GM12865 (cell line): ENCODE data around the gene PDS5A.
A peak's percentile ranks its signal among the peaks of the same experiment; 100 is the strongest.
"Not testable (repeated sequence)": the region's sequence is repeated elsewhere in the genome, so short reads cannot be mapped to it uniquely, and the experiment has no call there.

Experiments used
- DNase-seq: peaks from one replicate; pipeline ENCODE4 v3.0.0; 2010; ENCODE audit warnings: low read depth
- H3K4me3 ChIP-seq: 2 replicates; pipeline ENCODE4 v1.5.1; 2011; ENCODE audit warnings: mild to moderate bottlenecking, low read depth, low read length, control low read depth
- TF ChIP-seq, protein P1 (sequence below): IDR thresholded peaks from 2 replicates; pipeline ENCODE4 v1.5.1; 2011; ENCODE audit warnings: low read length, control low read depth, low read depth, inconsistent platforms; ENCODE audit not compliant: insufficient read depth; ENCODE audit errors: missing control alignments

PDS5A gene

DNA sequence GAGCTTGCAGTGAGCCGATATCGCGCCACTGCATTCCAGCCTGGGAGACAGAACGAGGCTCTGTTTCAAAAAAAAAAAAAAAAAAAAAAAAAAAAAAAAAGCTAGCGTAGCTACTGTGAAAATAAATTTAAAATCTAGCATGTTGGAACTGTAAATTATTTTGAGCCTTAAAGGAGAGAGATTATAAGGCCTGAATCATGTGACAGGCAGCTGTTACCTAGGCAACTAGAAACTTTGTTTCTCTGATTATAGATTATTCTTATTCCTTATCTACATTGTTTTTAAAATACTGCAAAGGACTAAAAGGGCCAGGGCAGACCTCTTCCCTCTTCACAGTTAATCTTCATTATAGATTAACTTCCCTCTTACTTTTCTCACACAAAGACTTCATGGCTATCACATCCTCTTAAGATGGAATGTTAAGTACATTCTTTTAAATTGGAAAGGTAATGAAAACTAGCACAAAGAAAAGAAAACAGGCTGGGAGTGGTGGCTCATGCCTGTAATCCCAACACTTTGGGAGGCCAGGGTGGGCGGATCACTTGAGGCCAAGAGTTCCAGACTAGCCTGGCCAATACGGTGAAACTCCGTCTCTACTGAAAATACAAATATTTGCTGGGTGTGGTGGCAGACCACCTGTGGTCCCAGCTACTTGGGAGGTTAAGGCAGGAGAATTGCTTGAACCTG lies 21.1 kb upstream of the PDS5A start:
- TF ChIP-seq, protein P1, sequence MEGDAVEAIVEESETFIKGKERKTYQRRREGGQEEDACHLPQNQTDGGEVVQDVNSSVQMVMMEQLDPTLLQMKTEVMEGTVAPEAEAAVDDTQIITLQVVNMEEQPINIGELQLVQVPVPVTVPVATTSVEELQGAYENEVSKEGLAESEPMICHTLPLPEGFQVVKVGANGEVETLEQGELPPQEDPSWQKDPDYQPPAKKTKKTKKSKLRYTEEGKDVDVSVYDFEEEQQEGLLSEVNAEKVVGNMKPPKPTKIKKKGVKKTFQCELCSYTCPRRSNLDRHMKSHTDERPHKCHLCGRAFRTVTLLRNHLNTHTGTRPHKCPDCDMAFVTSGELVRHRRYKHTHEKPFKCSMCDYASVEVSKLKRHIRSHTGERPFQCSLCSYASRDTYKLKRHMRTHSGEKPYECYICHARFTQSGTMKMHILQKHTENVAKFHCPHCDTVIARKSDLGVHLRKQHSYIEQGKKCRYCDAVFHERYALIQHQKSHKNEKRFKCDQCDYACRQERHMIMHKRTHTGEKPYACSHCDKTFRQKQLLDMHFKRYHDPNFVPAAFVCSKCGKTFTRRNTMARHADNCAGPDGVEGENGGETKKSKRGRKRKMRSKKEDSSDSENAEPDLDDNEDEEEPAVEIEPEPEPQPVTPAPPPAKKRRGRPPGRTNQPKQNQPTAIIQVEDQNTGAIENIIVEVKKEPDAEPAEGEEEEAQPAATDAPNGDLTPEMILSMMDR = no peak
- DNase-seq = no peak
- H3K4me3 ChIP-seq = no peak overlapping the region

DNA sequence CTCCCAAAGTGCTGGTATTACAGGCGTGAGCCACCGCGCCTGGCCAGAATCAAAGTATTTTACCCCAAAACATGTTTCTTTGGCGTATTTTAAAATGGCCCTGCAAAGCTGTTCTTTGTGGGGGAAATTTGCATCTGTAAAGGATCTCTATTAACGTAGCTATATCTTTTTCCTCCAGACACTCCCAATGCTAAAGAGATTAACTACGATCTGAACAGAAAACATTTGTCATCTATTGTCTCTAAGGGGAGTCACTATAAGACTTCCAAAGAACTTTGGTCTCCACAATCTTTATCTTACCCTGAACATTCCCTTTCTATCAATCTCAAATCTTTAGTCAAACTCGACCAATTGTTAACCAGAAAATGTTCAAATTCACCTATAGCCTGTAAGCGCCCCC lies 19.1 kb upstream of the PDS5A start:
- no peak for DNase-seq
- H3K4me3 ChIP-seq = no peak overlapping the region
- TF ChIP-seq, protein P1 = no peak

DNA sequence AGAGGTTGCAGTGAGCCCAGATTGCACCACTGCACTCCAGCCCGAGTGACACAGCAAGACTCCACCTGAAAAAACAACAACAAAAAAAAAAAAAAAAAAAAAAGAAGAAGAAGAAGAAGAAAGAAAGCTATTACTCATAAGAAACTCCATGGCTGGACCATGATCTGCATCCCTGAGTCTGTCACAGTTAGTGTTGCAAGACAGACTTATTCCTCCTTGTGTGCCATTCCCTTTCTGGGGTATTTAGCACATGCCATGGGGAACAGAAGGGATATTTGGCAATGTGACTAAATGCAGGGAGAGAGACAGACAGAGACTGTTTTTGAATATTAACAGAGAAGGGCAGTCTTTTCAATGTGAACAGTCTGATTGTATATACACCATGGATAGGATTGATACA lies 16.7 kb upstream of the PDS5A start:
- DNase-seq = no peak
- TF ChIP-seq, protein P1 = no peak
- H3K4me3 ChIP-seq = no peak overlapping the region

DNA sequence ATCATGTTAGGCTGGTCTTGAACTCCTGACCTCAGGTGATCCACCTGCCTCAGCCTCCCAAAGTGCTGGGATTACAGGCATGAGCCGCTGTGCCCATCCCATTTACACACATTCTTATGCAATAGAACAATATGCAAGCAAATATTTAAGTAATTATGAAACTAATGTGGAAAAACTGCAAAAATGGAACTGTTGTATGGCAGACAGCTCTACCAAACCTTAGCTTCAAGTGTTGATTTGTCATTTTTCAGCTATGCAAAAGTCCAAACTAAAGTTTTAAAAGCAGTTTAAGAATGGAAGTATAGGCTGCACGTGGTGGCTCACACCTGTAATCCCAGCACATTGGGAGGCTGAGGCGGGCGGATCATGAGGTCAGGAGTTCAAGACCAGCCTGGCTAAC lies 11.7 kb upstream of the PDS5A start:
- H3K4me3 ChIP-seq, DNase-seq: not testable (repeated sequence)

DNA sequence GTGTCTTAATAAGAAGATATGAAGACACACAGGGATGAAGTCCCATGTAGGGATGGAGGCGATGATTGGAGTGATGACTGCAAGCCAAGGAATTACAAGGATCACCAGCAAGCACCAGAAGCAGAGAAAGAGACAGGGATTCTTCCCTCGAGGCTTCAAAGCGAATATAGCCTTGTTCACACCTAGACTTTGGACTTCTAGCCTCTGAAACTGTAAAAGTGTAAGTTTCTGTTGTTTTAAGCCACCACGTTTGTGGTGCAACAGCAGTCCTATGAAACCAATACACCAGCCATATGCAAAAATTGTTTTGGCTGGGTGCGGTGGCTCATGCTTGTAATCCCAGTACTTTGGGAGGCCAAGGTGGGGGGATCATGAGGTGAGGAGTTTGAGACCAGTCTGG lies 9.8 kb upstream of the PDS5A start:
- no peak overlapping the region for H3K4me3 ChIP-seq
- TF ChIP-seq, protein P1 = no peak
- DNase-seq = peak; percentile 37

DNA sequence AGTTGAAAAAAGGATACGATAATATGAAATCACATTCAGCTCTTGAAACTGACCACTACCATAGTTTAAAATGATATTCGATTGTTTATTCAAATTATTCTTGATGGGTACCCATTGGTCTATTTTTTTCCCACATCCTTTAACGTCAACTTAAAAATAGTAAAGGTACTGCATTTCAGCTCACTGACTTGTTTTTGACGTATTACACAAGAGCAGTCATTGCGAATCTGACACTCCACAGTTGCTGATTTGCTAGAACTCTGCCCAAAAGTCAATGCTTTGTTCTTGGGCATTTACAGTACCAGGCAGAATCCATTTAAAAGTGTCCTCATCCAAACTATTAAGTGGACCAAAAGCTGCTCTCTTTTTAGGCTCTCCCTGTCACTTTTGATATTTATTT lies 1.2 kb upstream of the PDS5A start:
- TF ChIP-seq, protein P1 = no peak
- no peak overlapping the region for H3K4me3 ChIP-seq
- peak; percentile 21 for DNase-seq

DNA sequence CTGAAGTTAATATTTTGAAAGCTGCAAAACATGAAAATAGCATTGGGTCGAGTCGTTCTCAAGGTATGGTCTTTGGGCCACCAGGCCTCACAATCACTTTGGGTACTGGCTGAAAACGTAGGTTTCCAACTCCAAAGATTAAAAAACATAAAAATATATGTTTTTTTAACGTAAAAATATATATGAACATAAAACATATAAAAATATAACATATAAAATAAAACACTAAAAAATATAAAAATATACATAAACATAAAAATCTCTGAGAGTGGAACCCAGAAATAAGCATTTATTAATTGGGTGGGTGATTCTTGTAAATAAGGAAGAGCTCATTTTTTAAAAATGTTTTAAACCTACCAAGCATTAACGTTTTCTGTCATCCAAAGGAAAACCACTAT lies 666 bp upstream of the PDS5A start:
- TF ChIP-seq, protein P1 = no peak
- peak overlapping the region; percentile 65 for H3K4me3 ChIP-seq
- no peak for DNase-seq
